ENCODE results near the gene ZNF784.

GRCh38 chr19:55585658-55586339 is 38.6 kb downstream of the ZNF784 start:
- no peak for TF ChIP-seq CTCF (IDR thresholded peaks at IDR 0.05)
- no peak for TF ChIP-seq POLR2A (IDR thresholded peaks at IDR 0.05)

Measured in lower leg skin (tissue), 3 donors.